Natural killer cell (primary cell): ENCODE data around the gene RRAGC. TPM values are rescaled to one million over a fixed set of nuclear protein-coding genes. Genes with fewer than 3 reads are reported as not detected.

Source experiments
- ATAC-seq, 3 donors: fragments of 150-1000 bp in 2 of 3; fragments of 200-7000 bp in 1 of 3; cut with Tn5 transposase; 1 replicate in 1 of 3; 2 replicates in 2 of 3; pipeline ENCODE4 v1.10.0; 2021; ENCODE audit warnings: mild to moderate bottlenecking in 2 of 3, moderate library complexity in 2 of 3
- DNase-seq, 2 donors: peaks; one replicate each; pipeline versions ENCODE4 v3.0.0 to v3.0.0-alpha.2; 2013 to 2021; ENCODE audit warnings: mixed read lengths in 1 of 2
- H3K27ac ChIP-seq: one replicate; pipeline ENCODE4 v1.5.1; 2013; ENCODE audit warnings: mild to moderate bottlenecking, low read length
- H3K27me3 ChIP-seq: one replicate; pipeline ENCODE4 v1.6.1; 2013; ENCODE audit warnings: low read length; ENCODE audit not compliant: control insufficient read depth, insufficient read depth
- H3K36me3 ChIP-seq: one replicate; pipeline ENCODE4 v1.6.1; 2013; ENCODE audit warnings: low read length; ENCODE audit not compliant: control insufficient read depth, insufficient read depth
- H3K4me1 ChIP-seq: one replicate; pipeline ENCODE4 v1.6.1; 2013; ENCODE audit warnings: low read length; ENCODE audit not compliant: control insufficient read depth, insufficient read depth
- H3K4me3 ChIP-seq: one replicate; pipeline ENCODE4 v1.5.1; 2013; ENCODE audit warnings: low read length
- H3K9me3 ChIP-seq: one replicate; pipeline ENCODE4 v1.6.1; 2013; ENCODE audit warnings: low read length; ENCODE audit not compliant: control insufficient read depth, insufficient read depth
- H3K27ac Mint-ChIP-seq, 2 donors: one replicate each; pipeline ENCODE4 v1.8.0; 2022; ENCODE audit warnings: mild to moderate bottlenecking in 2 of 2, mixed read lengths in 2 of 2, moderate library complexity in 1 of 2
- H3K27me3 Mint-ChIP-seq, 2 donors: one replicate each; pipeline ENCODE4 v1.8.0; 2022; ENCODE audit warnings: low read depth in 2 of 2, mixed read lengths in 2 of 2
- H3K36me3 Mint-ChIP-seq: one replicate; pipeline ENCODE4 v1.8.0; 2022; ENCODE audit warnings: mixed read lengths
- H3K4me1 Mint-ChIP-seq, 2 donors: one replicate each; pipeline ENCODE4 v1.8.0; 2022; ENCODE audit warnings: mixed read lengths in 2 of 2
- H3K4me3 Mint-ChIP-seq: one replicate; pipeline ENCODE4 v1.8.0; 2022; ENCODE audit warnings: mild to moderate bottlenecking, moderate library complexity, mixed read lengths
- H3K9me3 Mint-ChIP-seq, 2 donors: one replicate each; pipeline ENCODE4 v1.8.0; 2022; ENCODE audit warnings: mixed read lengths in 2 of 2
- CTCF ChIP-seq: fragments of 200-600 bp; IDR thresholded peaks from one replicate; pipeline ENCODE4 v1.8.0; 2022; ENCODE audit warnings: antibody characterized with exemption
- WGBS: methylation state at CpG from one replicate; pipeline ENCODE4 v1.1.7; 2013; ENCODE audit warnings: missing lambda C conversion rate; ENCODE audit not compliant: insufficient coverage; 5-methylcytosine and 5-hydroxymethylcytosine counted together
- intact Hi-C: fragments of 100-400 bp; cut with micrococcal nuclease; formaldehyde crosslinking; loops from one replicate; pipeline ENCODE4 v1.14.2; 2022
- total RNA-seq, 4 donors: library from RNA; stranded (reverse); fragments of 120-200 nt in 1 of 4; gene quantifications; one replicate each; pipeline versions ENCODE4 v1.2.3 to v1.2.4, GENCODE V29; 2013 to 2022

The RRAGC gene
- total RNA-seq, 3 donors from 2014 or later (not counting 1 experiment from before 2014, with no cell fraction given) = 15.9 to 24.9 (median 22.0) TPM

GRCh38 chr1:38891753-38892152 lies 32.2 kb upstream of the RRAGC start:
- WGBS = 88% methylated on average over 1 of the region's 1 CpG
- H3K27ac Mint-ChIP-seq = no peak overlapping the region
- H3K27me3 Mint-ChIP-seq = no peaks in the 10 kb centered on the region
- no peaks in the 10 kb centered on the region for H3K36me3 ChIP-seq
- ATAC-seq (no peak), DNase-seq (peak in 1 of 2 donors; percentile 40)
- no peaks in the 10 kb centered on the region for H3K4me1 ChIP-seq
- no peaks in the 10 kb centered on the region for H3K4me1 Mint-ChIP-seq
- no peak overlapping the region for H3K27ac ChIP-seq
- no peaks in the 10 kb centered on the region for H3K9me3 Mint-ChIP-seq
- no peaks in the 10 kb centered on the region for H3K36me3 Mint-ChIP-seq
- no peaks in the 10 kb centered on the region for H3K27me3 ChIP-seq
- H3K4me3 Mint-ChIP-seq = no peak overlapping the region
- no peak for TF ChIP-seq CTCF
- intact Hi-C loops = no loop called here
- H3K9me3 ChIP-seq = no peaks in the 10 kb centered on the region
- no peak overlapping the region for H3K4me3 ChIP-seq

- no peaks in the 10 kb centered on the region for H3K27me3 ChIP-seq
- ATAC-seq = no peak
- intact Hi-C loops = no loop called here
- H3K4me1 ChIP-seq = no peaks in the 10 kb centered on the region
- H3K9me3 ChIP-seq = no peaks in the 10 kb centered on the region
- no peaks in the 10 kb centered on the region for H3K36me3 ChIP-seq
- WGBS = 91% methylated on average over 2 of the region's 5 CpGs
- no peak for DNase-seq
- no peak overlapping the region for H3K27ac ChIP-seq
- no peak overlapping the region for H3K4me3 Mint-ChIP-seq
- H3K27me3 Mint-ChIP-seq = no peaks in the 10 kb centered on the region
- no peaks in the 10 kb centered on the region for H3K36me3 Mint-ChIP-seq
- H3K4me1 Mint-ChIP-seq = no peaks in the 10 kb centered on the region
- no peaks in the 10 kb centered on the region for H3K9me3 Mint-ChIP-seq
- no peak overlapping the region for H3K27ac Mint-ChIP-seq
- H3K4me3 ChIP-seq = no peak overlapping the region
- no peak for TF ChIP-seq CTCF
Observed at GRCh38 chr1:38889589-38889988, 30.0 kb upstream of the RRAGC start.

GRCh38 chr1:38888423-38889333 lies 29.1 kb upstream of the RRAGC start:
- Mint-ChIP-seq H3K27ac (no peak overlapping the region), H3K4me1 (no peaks in the 10 kb centered on the region), H3K4me3 (no peak overlapping the region), H3K9me3 (no peaks in the 10 kb centered on the region), H3K27me3 (no peaks in the 10 kb centered on the region), H3K36me3 (no peaks in the 10 kb centered on the region)
- Histone ChIP-seq H3K4me3 (no peak overlapping the region), H3K36me3 (no peaks in the 10 kb centered on the region), H3K27ac (no peak overlapping the region), H3K4me1 (no peaks in the 10 kb centered on the region), H3K27me3 (no peaks in the 10 kb centered on the region), H3K9me3 (no peaks in the 10 kb centered on the region)
- intact Hi-C loops = no loop called here
- DNase-seq (no peak), ATAC-seq (no peak)
- 94% methylated on average over 9 of the region's 9 CpGs for WGBS
- TF ChIP-seq CTCF = no peak
